Measurements from ENCODE around the gene RAD51B. TPM values are rescaled to one million over a fixed set of nuclear protein-coding genes. Genes with fewer than 3 reads are reported as not detected.

Gene RAD51B
- total RNA-seq, 1 experiment from 2014 or later, result 20.0 TPM

- ChIA-PET CTCF (no interaction called here), POLR2A (no interaction called here), RAD21 (ENCODE audit: low non-redundant PET in 1 of 2, low total read pairs in 2 of 2, uncharacterized antibody in 2 of 2, unreplicated experiment in 2 of 2) (no interaction called here)
- peaks cover 13 to 22% of the 10 kb centered on the region in 2 experiments for H3K4me1 ChIP-seq (ENCODE audit: control insufficient read depth in 1 of 2, insufficient read depth in 2 of 2, low read length in 2 of 2)
- no peak for ATAC-seq
- DNase-seq (ENCODE audit: low read depth, low spot score), result no peak
- H3K9me3 ChIP-seq (ENCODE audit: control insufficient read depth in 1 of 2, insufficient read depth in 1 of 2, low read depth in 1 of 2, low read length in 2 of 2), result no peaks in the 10 kb centered on the region
- H2AFZ ChIP-seq (ENCODE audit: low read depth, low read length, poor library complexity, severe bottlenecking), result no peak overlapping the region
- no peaks in the 10 kb centered on the region for H3K79me2 ChIP-seq (ENCODE audit: insufficient read depth, low read length)
- H3K27ac ChIP-seq (ENCODE audit: low read depth, low read length), result peak overlapping the region; percentile 65; the same call in 1 of the 2 replicates
- no peaks in the 10 kb centered on the region for H4K20me1 ChIP-seq (ENCODE audit: insufficient read depth)
- peak overlapping the region; percentile 41; the same call in 1 of the 2 replicates for H3K4me2 ChIP-seq (ENCODE audit: low read length)
- H3K9me2 ChIP-seq (ENCODE audit: insufficient read depth), result no peaks in the 10 kb centered on the region
- intact Hi-C loops (cut with micrococcal nuclease), result no loop called here
- H3K36me3 ChIP-seq (ENCODE audit: control insufficient read depth in 1 of 2, insufficient read depth in 2 of 2, low read length in 2 of 2), result no peaks in the 10 kb centered on the region
- no TSS peak for BruUV-seq (replicated peaks)
- no peaks in the 10 kb centered on the region for H3K27me3 ChIP-seq (ENCODE audit: insufficient read depth, low read length)
- H3K9ac ChIP-seq (ENCODE audit: low read length), result no peak overlapping the region
- TF ChIP-seq TCF7L2 (IDR thresholded peaks at IDR 0.05; ENCODE audit: borderline replicate concordance, extremely low read depth, insufficient read depth, insufficient read length) (no peak), MAX (IDR thresholded peaks at IDR 0.05) (no peak), POLR2A (IDR thresholded peaks at IDR 0.05; ENCODE audit: borderline replicate concordance, extremely low read depth, insufficient read depth, insufficient read length) (no peak), ZFX (IDR thresholded peaks at IDR 0.05) (no peak), RAD21 (IDR thresholded peaks at IDR 0.05; ENCODE audit: low read depth) (no peak), EZH2phosphoT487 (IDR thresholded peaks at IDR 0.05; ENCODE audit: borderline replicate concordance) (no peak), SP1 (IDR thresholded peaks at IDR 0.05; ENCODE audit: low read depth) (no peak), POLR2AphosphoS5 (IDR thresholded peaks at IDR 0.05; ENCODE audit: low read depth, low read length) (no peak), EZH2 (IDR thresholded peaks at IDR 0.05) (no peak), EGR1 (IDR thresholded peaks at IDR 0.05; ENCODE audit: low read depth) (no peak), JUND (IDR thresholded peaks at IDR 0.05) (no peak), ATF3 (IDR thresholded peaks at IDR 0.05) (no peak), SIN3A (IDR thresholded peaks at IDR 0.05; ENCODE audit: low read depth) (no peak)
- TF ChIP-seq, protein P1, sequence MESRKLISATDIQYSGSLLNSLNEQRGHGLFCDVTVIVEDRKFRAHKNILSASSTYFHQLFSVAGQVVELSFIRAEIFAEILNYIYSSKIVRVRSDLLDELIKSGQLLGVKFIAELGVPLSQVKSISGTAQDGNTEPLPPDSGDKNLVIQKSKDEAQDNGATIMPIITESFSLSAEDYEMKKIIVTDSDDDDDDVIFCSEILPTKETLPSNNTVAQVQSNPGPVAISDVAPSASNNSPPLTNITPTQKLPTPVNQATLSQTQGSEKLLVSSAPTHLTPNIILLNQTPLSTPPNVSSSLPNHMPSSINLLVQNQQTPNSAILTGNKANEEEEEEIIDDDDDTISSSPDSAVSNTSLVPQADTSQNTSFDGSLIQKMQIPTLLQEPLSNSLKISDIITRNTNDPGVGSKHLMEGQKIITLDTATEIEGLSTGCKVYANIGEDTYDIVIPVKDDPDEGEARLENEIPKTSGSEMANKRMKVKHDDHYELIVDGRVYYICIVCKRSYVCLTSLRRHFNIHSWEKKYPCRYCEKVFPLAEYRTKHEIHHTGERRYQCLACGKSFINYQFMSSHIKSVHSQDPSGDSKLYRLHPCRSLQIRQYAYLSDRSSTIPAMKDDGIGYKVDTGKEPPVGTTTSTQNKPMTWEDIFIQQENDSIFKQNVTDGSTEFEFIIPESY (IDR thresholded peaks at IDR 0.05; ENCODE audit: extremely low read depth, insufficient replicate concordance, low read length), result no peak
- H3K4me3 ChIP-seq (replicated peaks in 1 of 2; ENCODE audit: low read depth in 1 of 2, low read length in 2 of 2), result no peak overlapping the region
Measured at GRCh38 chr14:68211421-68211820, 391.8 kb downstream of the RAD51B start.

Measured in HCT116 (cell line).